ENCODE results near the gene GTPBP1.
A peak's percentile ranks its signal among the peaks of the same experiment; 100 is the strongest.

Gene GTPBP1

DNA sequence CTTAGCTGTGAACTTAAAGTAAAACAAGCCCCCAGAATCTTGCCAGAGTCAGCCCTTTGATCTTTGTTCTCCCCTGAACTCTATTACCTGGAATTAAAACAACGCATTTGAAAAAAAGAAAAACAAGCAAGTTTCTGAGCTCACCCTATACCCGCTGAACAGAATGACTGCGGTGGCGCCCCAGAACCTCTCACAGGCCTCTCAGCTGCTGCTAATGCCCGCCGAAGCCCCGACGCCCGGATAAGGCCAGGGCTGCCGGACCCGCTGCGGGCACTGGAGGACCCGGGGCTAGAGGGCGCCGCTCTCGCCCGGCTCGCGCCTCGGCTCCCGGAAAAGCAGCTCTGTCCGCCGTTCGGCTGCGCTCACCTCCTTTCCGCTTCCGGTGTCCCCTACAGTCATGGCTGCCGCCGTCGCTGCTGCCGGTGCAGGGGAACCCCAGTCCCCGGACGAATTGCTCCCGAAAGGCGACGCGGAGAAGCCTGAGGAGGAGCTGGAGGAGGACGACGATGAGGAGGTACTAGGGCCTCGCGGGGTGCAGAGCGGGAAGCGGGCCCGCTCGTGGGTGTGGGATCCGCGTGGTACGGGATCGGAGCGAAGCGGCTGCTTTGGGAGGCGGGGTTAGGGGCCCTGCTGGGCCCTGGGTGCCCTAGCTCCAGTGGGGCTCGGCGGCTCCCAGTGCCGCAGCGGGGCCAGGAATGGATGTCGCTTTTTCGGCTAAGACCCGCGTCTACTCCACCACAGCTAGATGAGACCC is 24.0 kb upstream of the GTPBP1 start, which contains the start of gene TOMM22:
Gene TOMM22, plus strand, starts transcription at position 376 of the 754 bp plus-strand sequence. Its CDS starts 22 bp downstream, at position 398.
- Mint-ChIP-seq H3K36me3 (ENCODE audit: low read depth) (peaks cover 51% of the 10 kb centered on the region), H3K9me3 (peaks cover 24% of the 10 kb centered on the region), H3K4me1 (peaks cover 18% of the 10 kb centered on the region), H3K27me3 (ENCODE audit: low read depth, poor library complexity) (peaks cover 6% of the 10 kb centered on the region), H3K27ac (peak within 1 kb of the TSS; percentile 99), H3K4me3 (peak within 1 kb of the TSS; percentile 100)
- TF ChIP-seq, protein P1, sequence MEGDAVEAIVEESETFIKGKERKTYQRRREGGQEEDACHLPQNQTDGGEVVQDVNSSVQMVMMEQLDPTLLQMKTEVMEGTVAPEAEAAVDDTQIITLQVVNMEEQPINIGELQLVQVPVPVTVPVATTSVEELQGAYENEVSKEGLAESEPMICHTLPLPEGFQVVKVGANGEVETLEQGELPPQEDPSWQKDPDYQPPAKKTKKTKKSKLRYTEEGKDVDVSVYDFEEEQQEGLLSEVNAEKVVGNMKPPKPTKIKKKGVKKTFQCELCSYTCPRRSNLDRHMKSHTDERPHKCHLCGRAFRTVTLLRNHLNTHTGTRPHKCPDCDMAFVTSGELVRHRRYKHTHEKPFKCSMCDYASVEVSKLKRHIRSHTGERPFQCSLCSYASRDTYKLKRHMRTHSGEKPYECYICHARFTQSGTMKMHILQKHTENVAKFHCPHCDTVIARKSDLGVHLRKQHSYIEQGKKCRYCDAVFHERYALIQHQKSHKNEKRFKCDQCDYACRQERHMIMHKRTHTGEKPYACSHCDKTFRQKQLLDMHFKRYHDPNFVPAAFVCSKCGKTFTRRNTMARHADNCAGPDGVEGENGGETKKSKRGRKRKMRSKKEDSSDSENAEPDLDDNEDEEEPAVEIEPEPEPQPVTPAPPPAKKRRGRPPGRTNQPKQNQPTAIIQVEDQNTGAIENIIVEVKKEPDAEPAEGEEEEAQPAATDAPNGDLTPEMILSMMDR (IDR thresholded peaks at IDR 0.05): peak; percentile 35
- peak; percentile 87 for DNase-seq

DNA sequence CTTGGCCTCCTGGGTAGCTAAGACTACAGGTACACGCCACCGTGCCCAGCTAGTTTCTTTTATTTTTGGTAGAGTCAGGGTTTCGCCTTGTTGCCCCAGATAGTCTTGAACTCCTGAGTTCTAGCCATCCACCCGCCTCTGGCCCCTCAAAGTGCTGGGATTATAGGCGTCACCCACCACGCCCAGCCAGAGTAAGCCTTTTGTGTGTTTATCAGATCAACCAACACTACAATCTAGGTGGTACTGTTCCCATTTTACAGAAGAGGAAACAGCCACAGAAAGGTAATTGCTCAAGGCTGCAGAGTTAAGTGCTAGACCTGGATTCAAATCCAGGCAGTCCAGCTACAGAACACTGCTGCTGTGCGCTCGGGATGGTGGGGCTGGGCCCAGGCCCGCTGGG is 20.8 kb upstream of the GTPBP1 start:
- Mint-ChIP-seq H3K4me1 (peaks cover 18% of the 10 kb centered on the region), H3K4me3 (no peak overlapping the region), H3K27me3 (ENCODE audit: low read depth, poor library complexity) (peaks cover 3% of the 10 kb centered on the region), H3K36me3 (ENCODE audit: low read depth) (peaks cover 78% of the 10 kb centered on the region), H3K9me3 (peaks cover 24% of the 10 kb centered on the region), H3K27ac (no peak overlapping the region)
- DNase-seq: no peak
- TF ChIP-seq, protein P1 (IDR thresholded peaks at IDR 0.05): no peak

DNA sequence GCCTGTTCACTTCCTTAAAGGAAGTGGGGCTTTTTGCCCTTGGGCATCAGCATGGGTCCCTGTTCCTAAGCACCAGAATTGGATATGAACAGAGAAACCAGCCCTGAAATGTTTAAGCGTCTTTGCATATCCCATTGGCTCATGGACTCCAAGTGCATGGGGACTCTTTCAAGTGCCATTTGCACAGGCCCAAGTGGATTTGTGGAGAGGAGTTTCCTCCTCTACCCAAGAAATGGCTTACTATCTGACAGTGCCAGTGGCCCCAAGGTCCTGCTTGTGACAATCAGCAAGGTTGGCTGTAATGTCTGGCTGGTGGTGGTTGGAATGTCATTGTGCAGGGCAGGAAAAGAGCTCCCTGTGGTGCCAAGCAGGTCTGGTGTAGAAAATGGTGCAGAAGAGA is 20.0 kb upstream of the GTPBP1 start:
- Mint-ChIP-seq H3K4me1 (peaks cover 18% of the 10 kb centered on the region), H3K36me3 (ENCODE audit: low read depth) (peaks cover 81% of the 10 kb centered on the region), H3K27ac (no peak overlapping the region), H3K27me3 (ENCODE audit: low read depth, poor library complexity) (peaks cover 3% of the 10 kb centered on the region), H3K4me3 (no peak overlapping the region), H3K9me3 (peaks cover 24% of the 10 kb centered on the region)
- DNase-seq: no peak
- TF ChIP-seq, protein P1 (IDR thresholded peaks at IDR 0.05): no peak

DNA sequence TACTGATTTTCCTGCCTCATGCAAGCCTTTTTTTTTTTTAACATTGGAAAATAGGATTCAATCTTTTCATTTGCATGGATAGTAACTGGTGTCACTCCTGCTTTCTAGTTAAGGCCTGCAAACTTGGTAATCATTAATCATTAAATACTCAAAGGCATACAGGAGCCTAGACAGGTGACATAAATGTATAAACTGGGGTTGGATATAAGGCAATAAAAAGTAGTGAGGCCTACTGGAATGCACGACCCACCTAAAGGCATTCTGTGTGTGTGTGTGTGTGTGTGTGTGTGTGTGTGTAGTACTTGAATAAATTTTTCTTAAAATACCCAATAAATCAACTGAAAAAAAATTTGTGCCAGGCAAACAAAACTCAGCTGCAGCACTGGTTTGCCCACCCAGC is 16.1 kb upstream of the GTPBP1 start:
- Mint-ChIP-seq H3K9me3 (no peaks in the 10 kb centered on the region), H3K4me3 (no peak overlapping the region), H3K36me3 (ENCODE audit: low read depth) (peaks cover 80% of the 10 kb centered on the region), H3K4me1 (peaks cover 6% of the 10 kb centered on the region), H3K27ac (peak overlapping the region; percentile 12), H3K27me3 (ENCODE audit: low read depth, poor library complexity) (no peaks in the 10 kb centered on the region)
- no peak for DNase-seq
- TF ChIP-seq, protein P1 (IDR thresholded peaks at IDR 0.05): no peak

DNA sequence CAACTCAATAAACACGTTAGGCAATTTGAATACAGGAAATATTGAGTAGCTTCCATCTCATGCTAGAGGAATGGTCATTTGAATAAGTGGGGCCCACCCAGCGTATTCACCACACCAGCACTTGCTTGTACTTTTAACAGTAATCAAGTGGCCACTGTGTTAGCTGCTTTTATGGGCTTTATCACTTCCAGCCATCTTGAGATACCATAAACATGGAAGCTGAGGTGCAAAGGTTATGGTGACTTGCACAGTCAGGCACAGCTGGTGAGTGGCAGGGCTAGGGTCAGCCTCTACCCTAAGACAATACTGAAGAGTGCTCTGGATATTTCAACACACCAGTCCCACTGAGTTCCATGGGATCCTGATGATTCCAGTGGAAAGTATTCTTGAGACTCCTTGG is 11.7 kb upstream of the GTPBP1 start:
- no peaks in the 10 kb centered on the region for H3K27me3 Mint-ChIP-seq (ENCODE audit: low read depth, poor library complexity)
- peaks cover 56% of the 10 kb centered on the region for H3K36me3 Mint-ChIP-seq (ENCODE audit: low read depth)
- TF ChIP-seq, protein P1 (IDR thresholded peaks at IDR 0.05): no peak
- no peaks in the 10 kb centered on the region for H3K9me3 Mint-ChIP-seq
- no peak for DNase-seq
- peaks cover 33% of the 10 kb centered on the region for H3K4me1 Mint-ChIP-seq
- no peak overlapping the region for H3K4me3 Mint-ChIP-seq
- H3K27ac Mint-ChIP-seq: no peak overlapping the region

DNA sequence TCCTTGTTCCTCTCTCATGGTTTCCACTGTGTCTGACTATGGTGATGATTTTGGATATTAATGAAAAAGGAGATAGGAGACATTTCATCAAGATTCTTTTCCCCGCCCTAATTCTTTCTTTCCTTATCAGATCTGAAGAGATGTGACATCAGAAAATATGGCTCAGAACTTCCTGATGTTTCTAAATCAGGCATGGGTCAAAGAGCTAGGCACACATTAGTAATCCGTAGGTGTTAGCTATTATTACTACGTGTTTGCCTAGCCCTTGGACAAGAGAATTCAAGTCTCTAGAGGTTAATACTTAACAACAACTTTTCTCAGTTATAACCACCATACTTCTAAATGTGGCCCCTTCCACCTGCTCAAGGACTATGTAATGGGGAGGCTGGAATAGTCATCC is 10.8 kb upstream of the GTPBP1 start:
- Mint-ChIP-seq H3K4me3 (no peak overlapping the region), H3K4me1 (peaks cover 42% of the 10 kb centered on the region), H3K27me3 (ENCODE audit: low read depth, poor library complexity) (no peaks in the 10 kb centered on the region), H3K27ac (no peak overlapping the region), H3K36me3 (ENCODE audit: low read depth) (peaks cover 47% of the 10 kb centered on the region), H3K9me3 (no peaks in the 10 kb centered on the region)
- TF ChIP-seq, protein P1 (IDR thresholded peaks at IDR 0.05): no peak
- no peak for DNase-seq

Measured in nephron progenitor cell (in vitro differentiated cells).